HCT116 (cell line): ENCODE results near the gene CDH9. TPM values are rescaled to one million over a fixed set of nuclear protein-coding genes. Genes with fewer than 3 reads are reported as not detected.

Experiments
- ATAC-seq: fragments of 200-7000 bp; cut with Tn5 transposase; 2 replicates; pipeline ENCODE4 v1.9.1; 2020; ENCODE audit warnings: mild to moderate bottlenecking, moderate library complexity
- BruUV-seq: library from RNA; stranded (reverse); fragments of 400-500 nt; replicated peaks from 2 replicates; lab custom pipeline; 2021; lab: Mats Ljungman, UMichigan
- CTCF ChIA-PET: fragments of 300-600 bp; sonication (Branson Sonifier 250); formaldehyde crosslinking; loops from one replicate; lab custom pipeline; 2021; ENCODE audit warnings: antibody characterized with exemption; lab: Charles Lee
- POLR2A ChIA-PET: fragments of 300-600, 350-600 bp; sonication (Branson Sonifier 250); formaldehyde crosslinking; loops from one replicate; lab custom pipeline; 2021; ENCODE audit warnings: antibody characterized with exemption; lab: Charles Lee
- RAD21 ChIA-PET, 2 experiments: fragments of 300-600 bp; sonication (Branson Sonifier 250); formaldehyde crosslinking; loops; one replicate each; lab custom pipeline; 2023; ENCODE audit warnings: low total read pairs in 2 of 2; ENCODE audit not compliant: uncharacterized antibody in 2 of 2, unreplicated experiment in 2 of 2, low non-redundant PET in 1 of 2; lab: Charles Lee
- DNase-seq: peaks from one replicate; pipeline ENCODE4 v3.0.0-alpha.2; 2010; ENCODE audit warnings: low read depth, low spot score
- H2AFZ ChIP-seq: fragments of 200-600 bp; shearing (Covaris generic), sonication (generic); 2 replicates; pipeline ENCODE4 v1.6.1; 2017; ENCODE audit warnings: low read depth, mixed run types, mixed read lengths, antibody characterized with exemption, low read length; ENCODE audit not compliant: poor library complexity, severe bottlenecking
- H3K27ac ChIP-seq: 2 replicates; pipeline ENCODE4 v1.5.1; 2012; ENCODE audit warnings: low read depth, low read length
- H3K27me3 ChIP-seq: fragments of 200-600 bp; sonication (generic); 2 replicates; pipeline ENCODE4 v1.6.1; 2016; ENCODE audit warnings: mixed run types, low read length, mixed read lengths; ENCODE audit not compliant: insufficient read depth
- H3K36me3 ChIP-seq, 2 experiments: fragments of 200-500 bp in 1 of 2; fragments of 200-600 bp in 1 of 2; sonication (Bioruptor generic) in 1 of 2; sonication (generic) in 1 of 2; 2 replicates each; pipeline versions ENCODE4 v1.5.1 to v1.6.1; 2014 to 2016; ENCODE audit warnings: low read length in 2 of 2, inconsistent platforms in 1 of 2, mixed read lengths in 1 of 2, mixed run types in 1 of 2; ENCODE audit not compliant: insufficient read depth in 2 of 2, control insufficient read depth in 1 of 2
- H3K4me1 ChIP-seq, 2 experiments: fragments of 200-600 bp in 1 of 2; sonication (generic) in 1 of 2; 2 replicates each; pipeline versions ENCODE4 v1.5.1 to v1.6.1; 2012 to 2017; ENCODE audit warnings: low read length in 2 of 2, inconsistent platforms in 1 of 2, mild to moderate bottlenecking in 1 of 2, mixed read lengths in 1 of 2, mixed run types in 1 of 2, moderate library complexity in 1 of 2; ENCODE audit not compliant: insufficient read depth in 2 of 2, control insufficient read depth in 1 of 2
- H3K4me2 ChIP-seq: fragments of 200-600 bp; sonication (generic); 2 replicates; pipeline ENCODE4 v1.6.1; 2017; ENCODE audit warnings: mixed run types, low read length, mixed read lengths
- H3K4me3 ChIP-seq, 2 experiments: fragments of 200-600 bp in 1 of 2; sonication (generic) in 1 of 2; replicated peaks in 1 of 2; 2 replicates each; pipeline ENCODE4 v1.5.1; 2011 to 2016; ENCODE audit warnings: low read length in 2 of 2, control low read depth in 1 of 2, low read depth in 1 of 2, mild to moderate bottlenecking in 1 of 2, mixed read lengths in 1 of 2, mixed run types in 1 of 2
- H3K79me2 ChIP-seq: fragments of 200-600 bp; sonication (generic); 2 replicates; pipeline ENCODE4 v1.6.1; 2017; ENCODE audit warnings: mild to moderate bottlenecking, mixed run types, low read length, moderate library complexity, mixed read lengths; ENCODE audit not compliant: insufficient read depth
- H3K9ac ChIP-seq: fragments of 200-600 bp; sonication (generic); 2 replicates; pipeline ENCODE4 v1.6.1; 2016; ENCODE audit warnings: low read length, mixed read lengths
- H3K9me2 ChIP-seq: fragments of 200-600 bp; sonication (generic), shearing (Covaris generic); 2 replicates; pipeline ENCODE4 v1.6.1; 2017; ENCODE audit warnings: mixed run types, mild to moderate bottlenecking, moderate library complexity; ENCODE audit not compliant: insufficient read depth
- H3K9me3 ChIP-seq, 2 experiments: fragments of 200-500 bp in 1 of 2; fragments of 200-600 bp in 1 of 2; sonication (Bioruptor generic) in 1 of 2; sonication (generic) in 1 of 2; 2 replicates each; pipeline ENCODE4 v1.6.1; 2014 to 2017; ENCODE audit warnings: low read length in 2 of 2, mixed read lengths in 2 of 2, inconsistent platforms in 1 of 2, low read depth in 1 of 2, mild to moderate bottlenecking in 1 of 2, mixed run types in 1 of 2, moderate library complexity in 1 of 2; ENCODE audit not compliant: control insufficient read depth in 1 of 2, insufficient read depth in 1 of 2
- H4K20me1 ChIP-seq: fragments of 200-600 bp; sonication (generic), shearing (Covaris generic); 2 replicates; pipeline ENCODE4 v1.6.1; 2017; ENCODE audit warnings: mixed run types, mild to moderate bottlenecking, moderate library complexity; ENCODE audit not compliant: insufficient read depth
- ELF1 ChIP-seq: IDR thresholded peaks from 2 replicates; pipeline ENCODE4 v1.6.1; 2012; ENCODE audit warnings: low read depth, borderline replicate concordance
- EZH2 ChIP-seq: fragments of 200-600 bp; sonication (generic); IDR thresholded peaks from 2 replicates; pipeline ENCODE4 v1.6.1; 2017; ENCODE audit warnings: antibody characterized with exemption, mixed run types
- EZH2phosphoT487 ChIP-seq: fragments of 200-600 bp; IDR thresholded peaks from 2 replicates; pipeline ENCODE4 v1.6.1; 2018; ENCODE audit warnings: antibody characterized with exemption, borderline replicate concordance
- FOSL1 ChIP-seq: IDR thresholded peaks from 2 replicates; pipeline ENCODE4 v1.6.1; 2012; ENCODE audit warnings: low read depth
- JUND ChIP-seq: IDR thresholded peaks from 2 replicates; pipeline ENCODE4 v1.6.1; 2012
- RAD21 ChIP-seq: IDR thresholded peaks from 2 replicates; pipeline ENCODE4 v1.6.1; 2012; ENCODE audit warnings: low read depth, mild to moderate bottlenecking
- SIN3A ChIP-seq: IDR thresholded peaks from 2 replicates; pipeline ENCODE4 v1.6.1; 2012; ENCODE audit warnings: low read depth
- ZBTB33 ChIP-seq: IDR thresholded peaks from 2 replicates; pipeline ENCODE4 v1.6.1; 2011; ENCODE audit warnings: mild to moderate bottlenecking, low read length, moderate library complexity; ENCODE audit not compliant: insufficient replicate concordance; ENCODE audit errors: extremely low read depth
- ZFX ChIP-seq: fragments of 450-650 bp; IDR thresholded peaks from 2 replicates; pipeline ENCODE4 v1.6.1; 2017
- intact Hi-C: fragments of 100-400 bp; cut with micrococcal nuclease; formaldehyde crosslinking; loops from 2 replicates; pipeline ENCODE4 v1.10.0; 2022
- total RNA-seq: library from RNA; stranded (reverse); gene quantifications from one replicate; pipeline ENCODE4 v1.2.1, GENCODE V29; 2021; ENCODE audit not compliant: unreplicated experiment
- TF ChIP-seq, protein P1 (sequence below): IDR thresholded peaks from 2 replicates; pipeline ENCODE4 v1.6.1; 2012
- TF ChIP-seq, protein P2 (sequence below), 3 experiments: fragments of 200-600 bp in 1 of 3; sonication (generic) in 1 of 3; IDR thresholded peaks in 2 of 3; conservative IDR thresholded peaks in 1 of 3; 2 replicates each; pipeline ENCODE4 v1.5.1; 2012 to 2017; ENCODE audit warnings: low read depth in 2 of 3, low read length in 2 of 3, antibody characterized with exemption in 1 of 3, borderline replicate concordance in 1 of 3, control low read depth in 1 of 3, mild to moderate bottlenecking in 1 of 3, mixed read lengths in 1 of 3, mixed run types in 1 of 3, moderate library complexity in 1 of 3; ENCODE audit not compliant: insufficient read depth in 1 of 3

Gene CDH9
- total RNA-seq, 1 experiment from 2014 or later, result not detected

- Histone ChIP-seq H3K4me1 (no peaks in the 10 kb centered on the region), H3K9ac (no peak overlapping the region), H3K9me3 (peaks cover 2 to 7% of the 10 kb centered on the region in 2 experiments; a peak in 2 of 4 replicates), H2AFZ (no peak overlapping the region), H3K27ac (no peak overlapping the region), H4K20me1 (no peaks in the 10 kb centered on the region), H3K36me3 (no peaks in the 10 kb centered on the region), H3K4me3 (no peak overlapping the region), H3K79me2 (no peaks in the 10 kb centered on the region), H3K9me2 (no peaks in the 10 kb centered on the region), H3K27me3 (no peaks in the 10 kb centered on the region), H3K4me2 (no peak overlapping the region)
- no TSS peak for BruUV-seq
- TF ChIP-seq, protein P1, sequence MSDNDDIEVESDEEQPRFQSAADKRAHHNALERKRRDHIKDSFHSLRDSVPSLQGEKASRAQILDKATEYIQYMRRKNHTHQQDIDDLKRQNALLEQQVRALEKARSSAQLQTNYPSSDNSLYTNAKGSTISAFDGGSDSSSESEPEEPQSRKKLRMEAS, result no peak
- TF ChIP-seq JUND (no peak), FOSL1 (no peak), EZH2phosphoT487 (no peak), SIN3A (no peak), RAD21 (no peak), ZFX (no peak), ZBTB33 (no peak), ELF1 (no peak), EZH2 (no peak)
- TF ChIP-seq, protein P2, sequence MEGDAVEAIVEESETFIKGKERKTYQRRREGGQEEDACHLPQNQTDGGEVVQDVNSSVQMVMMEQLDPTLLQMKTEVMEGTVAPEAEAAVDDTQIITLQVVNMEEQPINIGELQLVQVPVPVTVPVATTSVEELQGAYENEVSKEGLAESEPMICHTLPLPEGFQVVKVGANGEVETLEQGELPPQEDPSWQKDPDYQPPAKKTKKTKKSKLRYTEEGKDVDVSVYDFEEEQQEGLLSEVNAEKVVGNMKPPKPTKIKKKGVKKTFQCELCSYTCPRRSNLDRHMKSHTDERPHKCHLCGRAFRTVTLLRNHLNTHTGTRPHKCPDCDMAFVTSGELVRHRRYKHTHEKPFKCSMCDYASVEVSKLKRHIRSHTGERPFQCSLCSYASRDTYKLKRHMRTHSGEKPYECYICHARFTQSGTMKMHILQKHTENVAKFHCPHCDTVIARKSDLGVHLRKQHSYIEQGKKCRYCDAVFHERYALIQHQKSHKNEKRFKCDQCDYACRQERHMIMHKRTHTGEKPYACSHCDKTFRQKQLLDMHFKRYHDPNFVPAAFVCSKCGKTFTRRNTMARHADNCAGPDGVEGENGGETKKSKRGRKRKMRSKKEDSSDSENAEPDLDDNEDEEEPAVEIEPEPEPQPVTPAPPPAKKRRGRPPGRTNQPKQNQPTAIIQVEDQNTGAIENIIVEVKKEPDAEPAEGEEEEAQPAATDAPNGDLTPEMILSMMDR (IDR thresholded peaks at IDR 0.05 in 2 of 3, conservative IDR thresholded peaks at IDR 0.05 in 1 of 3; ENCODE audit: borderline replicate concordance in 1 of 3, insufficient read depth in 1 of 3, low read depth in 2 of 3, low read length in 2 of 3), result no peak
- POLR2A ChIA-PET, result no interaction called here
- DNase-seq (no peak), ATAC-seq (no peak)
- intact Hi-C loops, result no loop called here
- RAD21 ChIA-PET, result no interaction called here
- CTCF ChIA-PET, result no interaction called here
Measured at GRCh38 chr5:27020973-27021372, 17.4 kb downstream of the CDH9 start.
